HG02642 (cell line): ENCODE data around the gene CROCC2.

Experiments
- ATAC-seq: cut with Tn5 transposase; IDR thresholded peaks from one replicate; pipeline ENCODE4 v1.9.1; 2021; ENCODE audit warnings: mild to moderate bottlenecking; ENCODE audit not compliant: unreplicated experiment, poor library complexity

Gene CROCC2

GRCh38 chr2:240932001-240932723 is 26.0 kb downstream of the CROCC2 start:
- no peak for ATAC-seq

GRCh38 chr2:240932724-240933047 is 26.6 kb downstream of the CROCC2 start:
- ATAC-seq = no peak

- no peak for ATAC-seq
Measured at GRCh38 chr2:240933048-240933965, 27.2 kb downstream of the CROCC2 start.

- ATAC-seq = no peak
Measured at GRCh38 chr2:240933966-240934700, 28.0 kb downstream of the CROCC2 start.

- ATAC-seq = no peak
Measured at GRCh38 chr2:240934701-240935102, 28.6 kb downstream of the CROCC2 start.

GRCh38 chr2:240935103-240935876 is 29.2 kb downstream of the CROCC2 start:
- ATAC-seq = no peak

- no peak for ATAC-seq
Measured at GRCh38 chr2:240936106-240936505, 30.0 kb downstream of the CROCC2 start.

- ATAC-seq = no peak
Measured at GRCh38 chr2:240946046-240946445, 39.9 kb downstream of the CROCC2 start.

- no peak for ATAC-seq
Measured at GRCh38 chr2:240946654-240947053, 40.5 kb downstream of the CROCC2 start.

GRCh38 chr2:240947176-240947575 is 41.0 kb downstream of the CROCC2 start:
- no peak for ATAC-seq

- ATAC-seq = no peak
Measured at GRCh38 chr2:240947607-240948006, 41.5 kb downstream of the CROCC2 start.

GRCh38 chr2:240948086-240948485 is 42.0 kb downstream of the CROCC2 start:
- no peak for ATAC-seq

- no peak for ATAC-seq
Measured at GRCh38 chr2:240948905-240949790, 43.0 kb downstream of the CROCC2 start.

GRCh38 chr2:240949791-240950705 is 43.9 kb downstream of the CROCC2 start:
- no peak for ATAC-seq

GRCh38 chr2:240951045-240951594 is 45.0 kb downstream of the CROCC2 start:
- no peak for ATAC-seq

- ATAC-seq = no peak
Measured at GRCh38 chr2:240952496-240953246, 46.5 kb downstream of the CROCC2 start.
